WERI-Rb-1 (cell line): ENCODE data around the gene LDB1.
A peak's percentile ranks its signal among the peaks of the same experiment; 100 is the strongest.

ENCODE experiments used
- DNase-seq: peaks from one replicate; pipeline ENCODE4 v3.0.0-alpha.2; 2020
- H3K27ac ChIP-seq: fragments of 250-450 bp; sonication (Bioruptor Pico); 2 replicates; pipeline ENCODE4 v1.5.1; 2020; ENCODE audit warnings: mild to moderate bottlenecking, moderate library complexity
- H3K27me3 ChIP-seq: fragments of 250-450 bp; sonication (Bioruptor Pico); 2 replicates; pipeline ENCODE4 v1.5.1; 2021; ENCODE audit warnings: mild to moderate bottlenecking, low read depth, moderate library complexity; ENCODE audit not compliant: insufficient read depth, severe bottlenecking
- H3K36me3 ChIP-seq: fragments of 250-450 bp; sonication (Bioruptor Pico); 2 replicates; pipeline ENCODE4 v1.5.1; 2020; ENCODE audit warnings: mild to moderate bottlenecking, moderate library complexity
- H3K4me3 ChIP-seq: 2 replicates; pipeline ENCODE4 v1.5.1; 2011; ENCODE audit warnings: low read depth, mild to moderate bottlenecking, control low read depth, low read length
- H3K9me3 ChIP-seq: fragments of 250-450 bp; sonication (Bioruptor Pico); 2 replicates; pipeline ENCODE4 v1.5.1; 2021; ENCODE audit warnings: mild to moderate bottlenecking, moderate library complexity; ENCODE audit not compliant: severe bottlenecking
- CTCF ChIP-seq: IDR thresholded peaks from 2 replicates; pipeline ENCODE4 v1.5.1; 2011; ENCODE audit warnings: low read depth, mild to moderate bottlenecking, control low read depth, inconsistent platforms, low read length

The LDB1 gene

GRCh38 chr10:102133373-102134195 is 13.4 kb upstream of the LDB1 start:
- peak overlapping the region; percentile 94 for H3K27ac ChIP-seq
- H3K36me3 ChIP-seq, result peaks cover 33% of the 10 kb centered on the region
- peak; percentile 80 for DNase-seq
- H3K4me3 ChIP-seq, result peak overlapping the region; percentile 98
- H3K27me3 ChIP-seq, result no peaks in the 10 kb centered on the region
- no peaks in the 10 kb centered on the region for H3K9me3 ChIP-seq
- no peak for TF ChIP-seq CTCF

GRCh38 chr10:102132563-102133372 is 12.6 kb upstream of the LDB1 start, which contains the start of gene PPRC1:
TSS of gene PPRC1 (plus strand) at chr10:102133040. CDS start at chr10:102133069, 29 bp downstream.
- Histone ChIP-seq H3K36me3 (peaks cover 25% of the 10 kb centered on the region), H3K27me3 (no peaks in the 10 kb centered on the region), H3K9me3 (no peaks in the 10 kb centered on the region), H3K4me3 (peak within 1 kb of the TSS; percentile 98), H3K27ac (peak within 1 kb of the TSS; percentile 94)
- DNase-seq, result peak; percentile 98
- peak; percentile 77 for TF ChIP-seq CTCF

GRCh38 chr10:102132193-102132562 is 12.0 kb upstream of the LDB1 start:
- Histone ChIP-seq H3K27me3 (no peaks in the 10 kb centered on the region), H3K9me3 (no peaks in the 10 kb centered on the region), H3K27ac (peak overlapping the region; percentile 94), H3K4me3 (peak overlapping the region; percentile 98), H3K36me3 (peaks cover 21% of the 10 kb centered on the region)
- no peak for TF ChIP-seq CTCF
- DNase-seq, result no peak

- no peaks in the 10 kb centered on the region for H3K27me3 ChIP-seq
- peaks cover 21% of the 10 kb centered on the region for H3K36me3 ChIP-seq
- no peaks in the 10 kb centered on the region for H3K9me3 ChIP-seq
- peak overlapping the region; percentile 94; the same call in 1 of the 2 replicates for H3K27ac ChIP-seq
- no peak overlapping the region for H3K4me3 ChIP-seq
- TF ChIP-seq CTCF, result no peak
- no peak for DNase-seq
Measured at GRCh38 chr10:102131286-102132170, 11.4 kb upstream of the LDB1 start.

- no peak for TF ChIP-seq CTCF
- H3K27me3 ChIP-seq, result no peaks in the 10 kb centered on the region
- H3K4me3 ChIP-seq, result no peak overlapping the region
- H3K9me3 ChIP-seq, result no peaks in the 10 kb centered on the region
- DNase-seq, result no peak
- no peaks in the 10 kb centered on the region for H3K36me3 ChIP-seq
- no peak overlapping the region for H3K27ac ChIP-seq
Measured at GRCh38 chr10:102123223-102123622, 3.1 kb upstream of the LDB1 start.
